Tracheal epithelial cell (primary cell): ENCODE results near the gene GPR83. TPM values are rescaled to one million over a fixed set of nuclear protein-coding genes. Genes with fewer than 3 reads are reported as not detected.

Experiments used
- total RNA-seq: library from RNA; depleted of rRNA; stranded (reverse); fragments of >200 nt; gene quantifications from 2 replicates; pipeline ENCODE4 v1.2.1, GENCODE V29; 2014

GPR83 gene
- total RNA-seq, result under 0.01 TPM in 2 replicates

GRCh38 chr11:94400839-94401772 is at the start of gene GPR83:
Gene GPR83, minus strand, starts transcription at chr11:94401419. Its CDS starts 172 bp downstream, at chr11:94401247.

Other genes starting within 250 kb of the GPR83 start
- not detected in 2 replicates for gene IZUMO1R, start 96.8 kb downstream of the GPR83 start, total RNA-seq
- gene MRE11, start 92.4 kb upstream of the GPR83 start, total RNA-seq, result 9.6 and 16.4 TPM in 2 replicates
- 15.4 and 24.9 TPM in 2 replicates for gene ANKRD49, start 92.6 kb upstream of the GPR83 start, total RNA-seq
- not detected in 2 replicates for gene C11orf97, start 111.0 kb upstream of the GPR83 start, total RNA-seq
- gene FUT4, start 142.5 kb upstream of the GPR83 start, total RNA-seq, result 1.5 and 2.2 TPM in 2 replicates
- 0.85 and 1.2 TPM in 2 replicates for gene PIWIL4, start 165.9 kb upstream of the GPR83 start, total RNA-seq